Hepatocyte (in vitro differentiated cells): ENCODE results near the gene TAAR9. TPM values are rescaled to one million over a fixed set of nuclear protein-coding genes. Genes with fewer than 3 reads are reported as not detected.

ENCODE experiments used
- DNase-seq: peaks from one replicate; pipeline ENCODE4 v3.0.0-alpha.2; 2016; ENCODE audit warnings: low spot score
- H2AFZ ChIP-seq: fragments of 200-600 bp; sonication (generic); 2 replicates; pipeline ENCODE4 v1.6.0; 2016; ENCODE audit warnings: antibody characterized with exemption, mild to moderate bottlenecking
- H3K27ac ChIP-seq: fragments of 200-600 bp; sonication (generic); 2 replicates; pipeline ENCODE4 v1.5.1; 2016; ENCODE audit warnings: mild to moderate bottlenecking
- H3K27me3 ChIP-seq: fragments of 200-600 bp; sonication (generic); 2 replicates; pipeline ENCODE4 v1.6.1; 2016
- H3K36me3 ChIP-seq: fragments of 200-600 bp; sonication (generic); replicated peaks from 2 replicates; pipeline ENCODE4 v1.5.1; 2016; ENCODE audit warnings: low read depth; ENCODE audit not compliant: insufficient read depth
- H3K4me1 ChIP-seq: fragments of 200-600 bp; sonication (generic); 2 replicates; pipeline ENCODE4 v1.5.1; 2016; ENCODE audit warnings: mild to moderate bottlenecking, moderate library complexity; ENCODE audit not compliant: insufficient read depth
- H3K4me2 ChIP-seq: fragments of 200-600 bp; sonication (generic); 2 replicates; pipeline ENCODE4 v1.6.0; 2016
- H3K4me3 ChIP-seq: fragments of 200-600 bp; sonication (generic); 2 replicates; pipeline ENCODE4 v1.5.1; 2016; ENCODE audit warnings: mild to moderate bottlenecking
- H3K79me2 ChIP-seq: fragments of 200-600 bp; sonication (generic); 2 replicates; pipeline ENCODE4 v1.6.0; 2017; ENCODE audit warnings: mild to moderate bottlenecking
- H3K9me2 ChIP-seq: fragments of 200-600 bp; sonication (generic); replicated peaks from 2 replicates; pipeline ENCODE4 v1.6.0; 2017; ENCODE audit warnings: mild to moderate bottlenecking; ENCODE audit not compliant: insufficient read depth
- H3K9me3 ChIP-seq: fragments of 200-600 bp; sonication (generic); 2 replicates; pipeline ENCODE4 v1.5.1; 2016; ENCODE audit warnings: low read depth, mild to moderate bottlenecking
- H4K20me1 ChIP-seq: fragments of 200-600 bp; sonication (generic); 2 replicates; pipeline ENCODE4 v1.6.0; 2016; ENCODE audit warnings: mild to moderate bottlenecking; ENCODE audit not compliant: insufficient read depth, poor library complexity, severe bottlenecking
- EZH2 ChIP-seq: fragments of 200-600 bp; sonication (generic); IDR thresholded peaks from 2 replicates; pipeline ENCODE4 v1.6.1; 2016; ENCODE audit warnings: antibody characterized with exemption, mild to moderate bottlenecking, borderline replicate concordance
- EZH2phosphoT487 ChIP-seq: fragments of 200-600 bp; sonication (generic); IDR thresholded peaks from one replicate; pipeline ENCODE4 v1.6.1; 2018; ENCODE audit warnings: antibody characterized with exemption, mild to moderate bottlenecking, low read depth, moderate library complexity; ENCODE audit not compliant: unreplicated experiment, severe bottlenecking
- WGBS: methylation state at CpG from one replicate; pipeline ENCODE4 v1.1.6; 2016; ENCODE audit warnings: low lambda C conversion rate; ENCODE audit errors: missing lambda C conversion rate; 5-methylcytosine and 5-hydroxymethylcytosine counted together
- polyA plus RNA-seq: library from polyadenylated mRNA; unstranded; fragments of >200 nt; fragmentation: Nextera tagmentation; extraction: Ambion mirVana; gene quantifications from 2 replicates; pipeline ENCODE4 v1.2.1, GENCODE V29; 2016
- total RNA-seq: library from RNA; depleted of rRNA; stranded (reverse); fragments of >200 nt; gene quantifications from 2 replicates; pipeline ENCODE4 v1.2.3, GENCODE V29; 2014
- TF ChIP-seq, protein P1 (sequence below): fragments of 200-600 bp; sonication (generic); IDR thresholded peaks from 2 replicates; pipeline ENCODE4 v1.5.1; 2016; ENCODE audit warnings: antibody characterized with exemption, mild to moderate bottlenecking; ENCODE audit not compliant: poor library complexity

The TAAR9 gene
- total and polyA plus RNA-seq, 2 experiments from 2014 or later = not detected

DNA sequence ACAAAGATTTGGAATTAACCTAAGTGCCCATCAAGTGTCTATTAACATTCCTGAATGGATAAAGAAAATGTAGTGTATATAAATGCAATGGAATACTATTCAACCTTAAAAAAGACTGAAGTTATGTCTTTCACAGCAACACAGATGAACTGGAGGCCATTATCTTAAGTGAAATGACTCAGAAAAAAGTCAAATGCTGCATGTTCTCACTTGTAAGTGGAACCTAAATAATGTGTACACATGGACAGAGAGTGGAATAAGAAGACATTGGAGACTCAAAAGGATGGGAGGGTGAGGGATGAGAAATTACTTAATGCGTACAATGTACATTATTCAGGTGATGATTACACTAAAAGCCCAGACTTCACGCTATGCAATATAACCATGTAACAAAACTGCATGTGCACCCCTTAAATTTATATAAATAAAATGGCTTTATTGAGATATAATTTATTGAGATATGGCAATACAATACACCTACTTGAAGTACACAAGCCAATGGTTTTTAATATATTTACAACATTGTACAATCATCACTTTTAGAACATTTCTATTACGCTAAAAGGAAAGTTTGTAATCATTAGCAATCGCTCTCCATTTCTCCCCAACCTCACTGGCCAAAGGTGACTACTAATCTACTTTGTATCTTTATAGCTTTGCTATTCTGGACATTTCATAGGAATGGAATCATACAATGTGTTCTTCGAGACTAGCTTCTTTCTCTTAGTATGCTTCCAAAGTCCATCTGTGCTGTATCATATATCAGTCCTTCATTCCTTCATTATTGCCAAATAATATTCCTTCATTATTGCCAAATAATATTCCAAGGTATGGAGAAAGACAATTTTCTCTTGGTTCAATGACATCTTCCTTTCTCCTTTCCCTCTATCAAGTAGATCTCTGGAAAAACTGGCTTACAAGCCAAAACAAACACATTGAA, 30.9 kb upstream of the TAAR9 start:
- H3K9me3 ChIP-seq = no peaks in the 10 kb centered on the region
- H3K9me2 ChIP-seq = no peaks in the 10 kb centered on the region
- H3K27ac ChIP-seq = peak overlapping the region; percentile 32
- H4K20me1 ChIP-seq = peaks cover 39% of the 10 kb centered on the region
- peaks cover 20% of the 10 kb centered on the region for H3K4me1 ChIP-seq
- peak overlapping the region; percentile 34 for H3K4me2 ChIP-seq
- peaks cover under 1% of the 10 kb centered on the region for H3K36me3 ChIP-seq
- peak; percentile 20 for DNase-seq
- no peak overlapping the region for H3K4me3 ChIP-seq
- H3K27me3 ChIP-seq = no peaks in the 10 kb centered on the region
- 87% methylated on average over 5 of the region's 5 CpGs for WGBS
- no peak for TF ChIP-seq EZH2phosphoT487
- TF ChIP-seq, protein P1, sequence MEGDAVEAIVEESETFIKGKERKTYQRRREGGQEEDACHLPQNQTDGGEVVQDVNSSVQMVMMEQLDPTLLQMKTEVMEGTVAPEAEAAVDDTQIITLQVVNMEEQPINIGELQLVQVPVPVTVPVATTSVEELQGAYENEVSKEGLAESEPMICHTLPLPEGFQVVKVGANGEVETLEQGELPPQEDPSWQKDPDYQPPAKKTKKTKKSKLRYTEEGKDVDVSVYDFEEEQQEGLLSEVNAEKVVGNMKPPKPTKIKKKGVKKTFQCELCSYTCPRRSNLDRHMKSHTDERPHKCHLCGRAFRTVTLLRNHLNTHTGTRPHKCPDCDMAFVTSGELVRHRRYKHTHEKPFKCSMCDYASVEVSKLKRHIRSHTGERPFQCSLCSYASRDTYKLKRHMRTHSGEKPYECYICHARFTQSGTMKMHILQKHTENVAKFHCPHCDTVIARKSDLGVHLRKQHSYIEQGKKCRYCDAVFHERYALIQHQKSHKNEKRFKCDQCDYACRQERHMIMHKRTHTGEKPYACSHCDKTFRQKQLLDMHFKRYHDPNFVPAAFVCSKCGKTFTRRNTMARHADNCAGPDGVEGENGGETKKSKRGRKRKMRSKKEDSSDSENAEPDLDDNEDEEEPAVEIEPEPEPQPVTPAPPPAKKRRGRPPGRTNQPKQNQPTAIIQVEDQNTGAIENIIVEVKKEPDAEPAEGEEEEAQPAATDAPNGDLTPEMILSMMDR = no peak
- no peak for TF ChIP-seq EZH2
- no peak overlapping the region for H2AFZ ChIP-seq
- peaks cover 96% of the 10 kb centered on the region for H3K79me2 ChIP-seq

DNA sequence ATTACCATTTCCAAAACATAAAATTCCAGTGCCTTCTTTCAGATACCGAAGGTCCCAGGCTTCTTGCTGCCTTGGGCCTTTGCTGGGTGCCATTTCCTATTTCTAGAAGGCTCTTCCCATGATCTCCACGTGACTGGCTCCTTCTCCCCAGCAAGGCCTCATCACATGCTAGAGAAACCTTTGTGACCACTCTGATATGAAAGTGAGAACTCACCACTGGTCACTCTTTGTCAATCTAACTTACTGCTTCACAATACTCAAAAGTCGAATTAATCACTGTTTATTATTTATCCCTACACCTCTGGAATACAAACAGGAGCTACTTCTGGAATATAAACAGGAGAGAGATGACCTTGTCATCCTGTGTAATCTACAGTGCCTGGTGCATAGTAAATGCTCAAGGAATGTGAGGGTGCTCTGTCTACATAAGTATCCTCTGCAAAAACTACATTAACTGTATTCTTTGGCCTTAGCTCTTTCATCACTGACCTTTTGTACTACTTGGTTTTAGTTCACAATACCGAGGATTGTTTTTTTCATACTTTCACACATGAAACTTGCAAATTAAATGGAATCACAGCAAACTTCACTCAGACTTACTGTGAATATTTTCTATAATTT, 26.8 kb upstream of the TAAR9 start:
- Histone ChIP-seq H3K27me3 (no peaks in the 10 kb centered on the region), H4K20me1 (peaks cover 6% of the 10 kb centered on the region), H3K4me2 (peak overlapping the region; percentile 71), H2AFZ (no peak overlapping the region), H3K9me2 (no peaks in the 10 kb centered on the region), H3K4me1 (peaks cover 13% of the 10 kb centered on the region), H3K27ac (peak overlapping the region; percentile 90), H3K79me2 (peaks cover 59% of the 10 kb centered on the region), H3K4me3 (peak overlapping the region; percentile 82), H3K36me3 (no peaks in the 10 kb centered on the region), H3K9me3 (no peaks in the 10 kb centered on the region)
- TF ChIP-seq EZH2phosphoT487 = no peak
- TF ChIP-seq EZH2 = no peak
- TF ChIP-seq, protein P1 = no peak
- peak; percentile 47 for DNase-seq
- WGBS = 56% methylated on average over 4 of the region's 4 CpGs

DNA sequence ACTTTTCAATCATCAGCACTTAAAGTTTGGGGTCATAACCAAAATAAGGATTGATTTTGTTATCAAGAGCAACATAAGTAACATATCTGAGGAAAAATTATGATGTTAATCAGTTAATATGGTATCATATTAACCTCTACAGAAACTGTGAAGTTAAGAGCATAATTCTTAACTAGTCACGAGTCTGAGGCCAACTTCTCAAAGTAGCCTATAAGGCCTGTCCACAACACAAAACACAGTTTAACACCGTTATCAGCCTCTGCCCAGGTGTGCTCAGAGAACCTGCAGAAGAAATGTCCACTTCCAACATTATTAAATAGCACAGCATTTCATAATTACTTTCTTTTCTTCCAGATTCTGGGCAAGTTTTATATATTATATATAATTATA, 26.3 kb upstream of the TAAR9 start:
- no peaks in the 10 kb centered on the region for H3K9me2 ChIP-seq
- H3K4me2 ChIP-seq = peak overlapping the region; percentile 71
- DNase-seq = peak; percentile 18
- peaks cover 54% of the 10 kb centered on the region for H3K79me2 ChIP-seq
- peak overlapping the region; percentile 82 for H3K4me3 ChIP-seq
- H4K20me1 ChIP-seq = peaks cover 4% of the 10 kb centered on the region
- 20% methylated on average over 2 of the region's 2 CpGs for WGBS
- no peaks in the 10 kb centered on the region for H3K9me3 ChIP-seq
- H3K4me1 ChIP-seq = peaks cover 10% of the 10 kb centered on the region
- H3K36me3 ChIP-seq = no peaks in the 10 kb centered on the region
- TF ChIP-seq EZH2 = no peak
- TF ChIP-seq, protein P1 = no peak
- no peak for TF ChIP-seq EZH2phosphoT487
- peak overlapping the region; percentile 90 for H3K27ac ChIP-seq
- H2AFZ ChIP-seq = no peak overlapping the region
- no peaks in the 10 kb centered on the region for H3K27me3 ChIP-seq
